ENCODE results near the gene INAFM2.

The INAFM2 gene

GRCh38 chr15:40307421-40308211 lies 15.9 kb upstream of the INAFM2 start, which contains the start of gene PLCB2:
Gene PLCB2 (minus strand): TSS chr15:40307935. CDS start chr15:40307672, 263 bp downstream.
- peak; percentile 16 for DNase-seq

DNA sequence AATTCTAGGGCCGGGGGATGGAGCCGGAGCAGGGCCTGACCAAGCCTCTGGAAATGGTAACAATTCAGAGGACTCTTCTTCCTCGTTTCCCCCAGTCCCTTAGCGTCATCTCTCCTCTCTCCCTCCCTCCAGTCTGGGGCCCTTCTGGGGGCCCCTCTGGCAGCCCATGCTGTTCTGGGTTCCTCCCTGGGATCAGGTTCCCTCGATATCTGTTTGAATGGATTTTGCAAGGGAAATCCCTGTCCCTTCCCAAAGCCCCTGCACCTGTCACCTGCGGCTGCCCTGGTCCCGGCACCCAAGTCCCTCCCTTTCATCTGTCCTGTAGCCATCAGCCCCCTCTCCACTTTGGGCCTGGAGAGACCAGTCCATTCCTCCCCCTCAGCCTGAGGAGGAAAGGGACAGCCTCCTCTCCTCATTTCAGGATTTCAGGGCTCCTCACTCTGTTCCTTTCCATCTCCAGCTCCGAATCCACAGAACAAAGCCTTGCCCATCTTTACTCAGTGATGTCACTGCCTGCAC lies 14.1 kb upstream of the INAFM2 start:
- peak; percentile 45 for DNase-seq

DNA sequence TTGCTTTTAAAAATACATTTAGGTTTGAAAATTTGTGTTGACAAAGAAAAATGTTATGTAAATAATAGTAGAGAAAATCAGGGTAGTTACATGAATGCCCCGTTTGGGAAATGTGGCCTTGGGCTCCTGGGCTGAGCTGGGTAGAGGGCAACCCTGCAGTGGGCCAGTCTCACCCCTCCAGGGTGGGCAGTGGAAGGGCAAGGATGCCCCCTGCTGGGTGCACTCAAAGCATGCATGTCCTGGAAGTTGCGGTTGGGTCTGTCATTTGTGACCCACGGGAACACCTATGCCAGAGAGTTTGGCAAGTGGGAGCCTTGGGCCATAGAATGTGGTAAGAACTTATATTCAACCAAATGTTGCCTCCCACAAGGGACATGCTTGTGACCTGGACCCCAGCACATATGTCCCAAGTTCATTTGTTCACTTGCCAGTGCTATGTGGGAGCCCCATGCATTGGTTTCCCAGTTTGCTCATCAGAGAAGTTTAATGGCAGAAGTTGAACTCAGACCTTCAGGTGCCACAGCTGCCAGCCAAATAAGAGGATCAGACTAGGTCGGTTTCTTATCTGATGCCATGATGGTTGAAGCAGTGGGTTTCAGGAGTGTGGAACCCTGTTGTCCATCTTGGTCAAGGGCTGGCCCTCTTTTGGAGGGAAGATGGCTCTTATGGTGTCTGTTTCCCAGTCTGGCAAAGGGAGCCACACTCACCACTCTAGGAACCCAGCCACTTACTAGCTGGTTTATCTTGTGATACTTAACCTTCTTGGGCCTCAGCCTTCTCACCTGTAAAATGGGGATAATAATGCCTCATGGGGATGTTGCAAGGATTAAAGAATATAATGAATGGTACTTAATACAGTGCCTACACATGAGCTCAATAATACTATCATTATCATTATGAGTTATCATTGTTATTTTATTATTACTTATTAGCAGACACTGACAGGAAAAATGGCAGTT lies 13.2 kb upstream of the INAFM2 start:
- no peak for DNase-seq

GRCh38 chr15:40310993-40311392 lies 12.5 kb upstream of the INAFM2 start:
- DNase-seq, result no peak

- DNase-seq, result no peak
Measured at GRCh38 chr15:40312370-40313158, 10.9 kb upstream of the INAFM2 start.

DNA sequence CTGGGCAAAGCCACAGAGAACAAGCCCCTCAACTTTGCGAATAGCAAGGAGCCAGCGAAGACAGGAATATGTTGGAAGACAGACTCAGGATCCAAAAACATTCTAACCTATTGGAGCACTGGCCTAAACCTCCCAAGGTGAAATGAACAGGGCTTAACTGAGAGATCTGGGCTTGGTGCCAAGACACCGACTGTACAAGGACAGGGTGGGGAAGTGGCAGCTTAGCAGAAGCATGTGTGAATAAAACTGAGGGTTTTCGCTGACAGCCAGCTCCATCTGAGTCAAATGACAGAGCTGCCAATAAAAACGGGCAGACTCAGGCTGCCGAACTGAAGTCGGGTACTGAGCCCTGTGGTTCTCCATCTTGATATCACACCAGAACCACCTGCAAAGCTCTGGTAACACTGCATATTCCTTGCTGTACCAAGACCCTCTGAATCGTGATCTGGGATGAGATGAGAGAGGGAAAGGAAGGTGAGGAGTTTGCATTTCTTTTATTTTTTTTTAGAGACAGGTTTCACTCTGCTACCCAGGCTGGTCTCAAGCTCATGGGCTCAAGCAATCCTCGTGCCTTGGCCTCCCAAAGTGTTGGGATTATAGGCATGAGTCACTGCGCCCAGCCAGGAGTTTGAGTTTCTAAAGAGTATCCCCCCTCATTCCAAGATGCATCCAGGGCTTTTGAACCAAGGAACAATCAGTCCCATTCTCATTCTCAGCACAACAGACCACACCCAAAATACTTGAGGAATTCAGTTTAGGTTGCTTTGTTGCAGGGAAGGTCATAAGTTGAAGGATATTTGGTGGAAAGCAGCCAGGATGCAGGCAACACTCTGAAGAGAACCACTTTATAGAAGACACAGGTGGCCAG lies 9.7 kb upstream of the INAFM2 start:
- DNase-seq, result peak; percentile 93

DNA sequence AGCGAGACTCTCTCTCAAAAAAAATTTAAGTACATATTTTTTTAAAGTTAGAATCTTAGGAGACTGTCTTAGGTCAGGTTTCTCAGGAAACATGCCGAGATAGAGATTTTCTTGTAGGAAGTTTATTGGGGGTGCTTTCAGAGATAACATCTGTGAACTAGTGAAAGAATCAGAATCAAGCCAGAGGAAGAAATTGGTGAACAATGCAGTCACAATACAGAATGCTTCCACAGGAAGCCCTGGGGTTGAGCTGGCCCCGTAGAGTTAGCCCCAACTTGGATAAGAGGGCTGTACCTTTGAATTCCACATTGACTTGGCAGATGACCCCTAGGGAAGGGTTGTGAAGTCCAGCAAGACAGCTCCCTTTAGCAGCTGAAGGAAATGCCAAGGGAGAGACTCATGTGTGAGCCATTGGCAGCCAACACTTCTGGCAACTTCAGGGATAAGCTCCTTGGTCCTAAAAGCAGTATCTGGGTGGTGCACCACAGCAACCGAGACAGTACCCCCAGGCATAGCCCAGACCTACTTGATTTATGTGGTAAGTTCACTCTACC lies 8.7 kb upstream of the INAFM2 start:
- no peak for DNase-seq

DNA sequence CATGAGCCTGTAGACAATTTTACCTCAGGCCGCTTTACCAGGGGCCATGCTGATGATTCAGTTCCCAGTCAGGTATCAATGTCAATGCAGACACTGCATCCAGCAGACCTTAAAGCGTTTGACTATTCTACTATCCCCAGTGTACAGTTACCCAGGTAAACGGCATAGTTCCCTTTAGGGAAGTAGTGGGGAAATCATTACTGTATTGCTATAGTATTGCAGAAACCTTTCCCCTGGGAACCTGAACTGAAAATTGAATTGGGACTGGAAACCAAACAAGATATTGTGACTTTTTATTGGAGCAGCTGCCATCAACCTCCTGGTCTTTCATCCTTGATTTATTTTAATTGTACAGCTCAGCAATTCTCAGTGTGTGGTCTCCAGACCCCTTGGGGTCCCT lies 6.6 kb upstream of the INAFM2 start:
- peak; percentile 30 for DNase-seq

DNA sequence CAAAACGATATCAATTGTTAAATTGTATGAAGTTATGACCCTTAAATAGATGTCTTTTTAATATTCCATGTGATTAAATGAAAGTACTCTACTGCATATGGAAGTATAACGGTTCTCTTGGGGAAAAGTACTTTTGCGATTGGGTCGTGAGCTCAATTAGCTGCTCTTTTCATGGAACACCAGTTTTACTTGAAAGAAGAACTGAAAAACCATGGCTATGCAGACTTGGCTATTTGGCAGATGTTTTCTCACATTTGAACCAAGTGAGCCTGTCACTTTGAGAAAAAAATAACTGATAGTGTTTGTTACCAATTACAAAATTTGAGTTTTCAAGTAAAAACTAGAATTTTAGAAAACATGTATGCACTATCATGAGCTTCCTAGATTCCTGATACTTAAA lies 5.9 kb upstream of the INAFM2 start:
- no peak for DNase-seq

GRCh38 chr15:40320409-40320808 lies 3.1 kb upstream of the INAFM2 start:
- no peak for DNase-seq

DNA sequence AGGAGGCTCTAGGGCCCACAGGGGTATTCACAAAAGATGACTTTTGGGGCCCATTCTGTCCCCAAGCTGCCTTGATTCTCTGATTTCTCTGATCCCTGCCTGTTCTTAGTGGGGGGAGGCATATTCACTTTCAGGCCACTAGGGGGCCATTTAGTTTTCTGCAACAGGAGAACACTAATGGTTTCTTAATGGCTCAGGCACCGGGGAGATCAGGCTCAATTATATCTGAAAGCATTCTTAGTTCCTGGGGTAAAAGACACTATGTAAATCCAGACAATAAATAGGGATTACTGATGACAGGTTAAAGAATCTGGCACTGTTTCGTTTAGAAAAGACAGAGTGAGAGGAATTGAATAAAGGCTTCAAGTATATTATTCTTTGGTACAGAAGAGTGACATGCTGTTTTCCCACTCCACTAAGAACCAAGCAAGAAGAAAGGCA lies 2.5 kb upstream of the INAFM2 start:
- DNase-seq, result peak; percentile 79

DNA sequence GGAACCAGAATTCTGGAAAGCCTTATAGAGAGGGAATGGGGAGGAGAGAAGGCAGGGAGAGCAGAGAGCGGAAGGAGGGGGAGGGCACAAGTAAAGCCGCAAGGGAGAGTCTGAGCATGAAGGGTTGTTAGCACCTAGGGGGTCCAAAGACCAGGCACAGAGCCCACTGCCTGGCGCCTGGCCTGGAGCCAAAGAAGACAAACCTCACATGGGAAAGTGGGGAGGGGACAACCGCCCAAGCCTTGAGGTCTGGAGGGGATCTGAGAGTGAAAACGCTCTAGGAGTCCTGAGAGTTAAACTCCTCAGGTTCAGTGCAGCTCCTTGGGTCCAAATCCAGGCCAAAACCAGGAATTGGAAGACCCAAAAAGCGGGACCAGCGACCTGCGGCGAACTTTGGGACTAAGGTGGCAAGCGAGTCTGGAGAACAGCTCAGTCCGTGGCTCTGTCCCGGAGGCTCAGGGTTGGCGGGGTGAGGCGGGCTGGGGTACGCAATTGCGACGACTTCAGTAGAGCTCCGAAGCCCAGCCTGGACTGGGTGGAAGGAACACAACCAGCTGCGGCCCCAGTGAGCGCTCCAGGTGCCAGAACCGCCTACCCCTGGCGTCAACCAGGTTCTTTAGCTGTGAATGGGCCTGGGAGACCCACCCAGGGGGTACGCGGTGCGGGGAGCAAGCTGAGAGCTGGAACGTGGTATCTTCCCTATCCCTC lies 807 bp upstream of the INAFM2 start:
- peak; percentile 21 for DNase-seq

DNA sequence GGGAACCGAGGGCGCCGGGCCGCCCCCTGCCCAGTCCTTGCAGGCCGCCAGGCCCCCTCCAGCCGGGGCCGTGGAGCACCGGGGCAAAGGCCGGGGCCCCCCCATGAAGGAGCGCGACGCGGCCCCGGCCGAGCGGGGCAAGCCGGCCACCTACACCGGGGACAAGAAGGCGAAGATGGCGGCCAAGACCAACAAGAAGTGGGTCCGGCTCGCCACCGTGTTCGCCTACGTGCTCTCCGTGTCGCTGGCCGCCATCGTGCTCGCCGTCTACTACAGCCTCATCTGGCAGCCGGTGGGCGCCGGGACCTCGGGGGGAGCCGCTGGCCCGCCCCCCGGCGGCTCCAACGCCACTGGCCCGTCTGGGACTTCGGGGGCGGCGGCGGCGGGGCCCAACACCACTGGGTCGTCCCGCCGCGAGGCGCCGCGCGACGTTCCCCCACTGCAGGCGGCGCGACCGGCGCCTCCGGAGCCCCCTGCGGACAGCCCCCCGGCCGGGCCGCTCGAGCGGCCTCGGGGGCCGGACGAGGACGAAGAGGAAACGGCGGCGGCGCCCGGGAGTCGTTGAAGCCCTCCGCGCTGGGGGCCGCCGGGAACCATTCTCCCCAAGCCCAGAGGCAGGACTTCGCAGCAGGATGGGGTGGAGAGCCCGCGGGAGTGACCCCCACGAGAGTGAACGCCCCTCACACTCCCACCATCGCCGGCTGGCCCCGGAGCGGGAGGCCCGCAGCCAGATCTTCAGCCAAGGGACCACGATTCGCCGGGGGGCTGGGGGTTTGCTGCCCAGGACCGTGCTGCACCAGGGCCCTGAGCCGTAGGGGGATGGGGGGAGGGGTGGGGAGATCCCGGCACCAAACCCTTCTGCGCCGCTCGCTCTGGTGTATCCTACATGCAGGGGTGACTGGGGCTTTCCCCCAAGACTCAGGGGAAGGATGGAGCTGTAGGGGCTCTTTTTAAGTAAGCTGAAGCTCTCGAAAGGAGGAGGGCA lies 753 bp downstream of the INAFM2 start:
- peak; percentile 14 for DNase-seq

DNA sequence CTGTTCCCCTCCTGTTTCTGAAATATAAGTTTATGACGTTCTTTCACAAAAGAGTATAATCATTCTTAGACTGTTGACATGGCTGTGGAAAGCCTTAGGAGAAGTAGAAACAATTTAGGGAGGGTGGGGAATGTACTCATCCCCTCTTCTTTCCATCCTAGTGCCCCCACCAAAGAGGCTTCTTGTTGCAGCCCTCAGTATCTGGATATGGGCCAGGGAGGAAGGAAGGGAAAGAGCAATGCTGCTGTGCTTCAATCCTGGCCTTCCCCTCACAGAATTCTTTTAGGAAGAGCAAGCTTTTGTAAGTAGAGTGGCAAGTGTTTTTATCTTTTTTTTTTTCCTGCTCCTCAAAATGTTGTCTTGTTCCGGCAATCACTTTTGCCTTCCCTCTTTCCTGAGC lies 1.7 kb downstream of the INAFM2 start:
- no peak for DNase-seq

GRCh38 chr15:40325700-40326099 lies 2.2 kb downstream of the INAFM2 start:
- no peak for DNase-seq

- peak; percentile 29 for DNase-seq
Measured at GRCh38 chr15:40327457-40327856, 4.0 kb downstream of the INAFM2 start.

DNA sequence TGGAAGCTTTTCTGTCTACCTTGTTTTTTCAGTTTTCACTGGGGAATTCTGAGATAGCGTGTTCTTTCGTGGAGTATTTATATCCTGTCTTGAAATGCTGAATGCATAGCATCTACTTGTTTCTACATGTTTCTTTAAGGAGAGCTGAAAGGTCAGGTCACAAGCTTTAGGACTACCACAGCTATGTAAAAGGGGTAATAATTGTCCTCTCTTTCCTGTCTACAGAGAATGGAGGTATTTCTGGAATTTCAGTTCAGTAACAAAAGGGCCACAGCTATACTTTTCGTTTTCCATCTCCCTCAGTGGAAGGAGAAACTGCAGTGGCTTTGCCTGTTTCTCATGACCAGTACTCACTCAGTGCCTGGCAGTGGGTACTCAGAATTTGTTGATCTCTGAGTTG lies 4.7 kb downstream of the INAFM2 start:
- no peak for DNase-seq

- DNase-seq, result no peak
Measured at GRCh38 chr15:40328751-40329150, 5.3 kb downstream of the INAFM2 start.

- no peak for DNase-seq
Measured at GRCh38 chr15:40329804-40330203, 6.3 kb downstream of the INAFM2 start.

All from NCI-H2171 treated with DMSO at 0.1 percent for 48 hours (cell line).